Measurements from ENCODE around the gene GRIN3A. TPM values are rescaled to one million over a fixed set of nuclear protein-coding genes. Genes with fewer than 3 reads are reported as not detected.
"Not testable (repeated sequence)": the region's sequence is repeated elsewhere in the genome, so short reads cannot be mapped to it uniquely, and the experiment has no call there.

Gene GRIN3A
- total RNA-seq, 1 donor from 2014 or later = not detected

DNA sequence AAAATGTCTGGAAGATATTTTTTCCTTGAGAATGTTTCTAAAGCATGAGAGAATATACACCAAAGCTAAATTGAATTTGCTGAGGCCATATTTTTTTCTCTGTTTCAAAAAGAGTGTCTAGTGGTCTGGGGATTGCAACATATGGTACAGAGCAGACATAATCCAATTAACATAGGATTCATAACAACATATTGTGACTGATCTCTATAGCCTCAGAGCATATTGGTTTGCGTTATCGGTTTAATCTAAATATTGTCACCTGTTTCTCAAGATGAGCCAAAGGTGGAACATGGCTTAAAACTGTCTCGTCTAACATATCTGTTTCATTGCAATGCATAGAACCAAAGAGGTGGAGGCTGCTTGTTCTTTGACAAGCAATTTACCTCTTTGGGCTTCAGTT, 147.5 kb downstream of the GRIN3A start:
- Histone ChIP-seq H3K36me3 (no peaks in the 10 kb centered on the region), H3K27ac (no peak overlapping the region), H4K20me1 (ENCODE audit: low read depth) (no peaks in the 10 kb centered on the region), H3K4me2 (no peak overlapping the region), H3F3A (ENCODE audit: low read depth) (no peaks in the 10 kb centered on the region), H3K9me3 (ENCODE audit: low read depth) (no peaks in the 10 kb centered on the region), H3K27me3 (no peaks in the 10 kb centered on the region), H3K79me2 (ENCODE audit: low read depth) (no peaks in the 10 kb centered on the region), H3K4me3 (no peak overlapping the region), H2AFZ (replicated peaks) (no peak overlapping the region), H3K9ac (no peak overlapping the region), H3K4me1 (peaks cover 4% of the 10 kb centered on the region)
- Mint-ChIP-seq H3K27ac (no peak overlapping the region), H3K36me3 (no peaks in the 10 kb centered on the region), H3K4me3 (no peak overlapping the region), H3K9me3 (peaks cover 2% of the 10 kb centered on the region), H3K27me3 (ENCODE audit: insufficient read depth, low read depth) (peaks cover 2% of the 10 kb centered on the region), H3K4me1 (no peaks in the 10 kb centered on the region)
- DNase-seq (ENCODE audit: low spot score) = no peak
- TF ChIP-seq, protein P1, sequence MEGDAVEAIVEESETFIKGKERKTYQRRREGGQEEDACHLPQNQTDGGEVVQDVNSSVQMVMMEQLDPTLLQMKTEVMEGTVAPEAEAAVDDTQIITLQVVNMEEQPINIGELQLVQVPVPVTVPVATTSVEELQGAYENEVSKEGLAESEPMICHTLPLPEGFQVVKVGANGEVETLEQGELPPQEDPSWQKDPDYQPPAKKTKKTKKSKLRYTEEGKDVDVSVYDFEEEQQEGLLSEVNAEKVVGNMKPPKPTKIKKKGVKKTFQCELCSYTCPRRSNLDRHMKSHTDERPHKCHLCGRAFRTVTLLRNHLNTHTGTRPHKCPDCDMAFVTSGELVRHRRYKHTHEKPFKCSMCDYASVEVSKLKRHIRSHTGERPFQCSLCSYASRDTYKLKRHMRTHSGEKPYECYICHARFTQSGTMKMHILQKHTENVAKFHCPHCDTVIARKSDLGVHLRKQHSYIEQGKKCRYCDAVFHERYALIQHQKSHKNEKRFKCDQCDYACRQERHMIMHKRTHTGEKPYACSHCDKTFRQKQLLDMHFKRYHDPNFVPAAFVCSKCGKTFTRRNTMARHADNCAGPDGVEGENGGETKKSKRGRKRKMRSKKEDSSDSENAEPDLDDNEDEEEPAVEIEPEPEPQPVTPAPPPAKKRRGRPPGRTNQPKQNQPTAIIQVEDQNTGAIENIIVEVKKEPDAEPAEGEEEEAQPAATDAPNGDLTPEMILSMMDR (IDR thresholded peaks at IDR 0.05) = no peak
- TF ChIP-seq EZH2phosphoT487 (IDR thresholded peaks at IDR 0.05) (no peak), EZH2 (IDR thresholded peaks at IDR 0.05) (no peak)

DNA sequence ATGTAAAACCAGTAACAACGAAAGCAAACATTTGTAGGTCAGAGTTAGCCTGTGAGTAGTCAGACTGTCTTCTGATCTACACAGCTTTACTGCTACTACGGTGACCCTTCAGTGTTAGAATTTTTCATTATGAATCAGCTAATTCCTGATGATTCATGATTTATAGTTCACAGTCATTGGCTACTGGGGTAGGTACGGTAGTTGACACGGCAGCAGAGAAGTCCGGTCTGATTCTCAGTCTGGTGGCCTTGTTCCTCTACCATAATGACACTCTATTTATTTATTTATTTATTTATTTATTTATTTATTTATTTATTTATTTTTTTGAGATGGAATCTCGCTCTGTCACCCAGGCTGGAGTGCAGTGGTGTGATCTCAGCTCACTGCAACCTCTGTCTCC, 148.4 kb downstream of the GRIN3A start:
- H3K4me3 ChIP-seq; H3K79me2 ChIP-seq (ENCODE audit: low read depth); H3K27me3 ChIP-seq; H3K4me2 ChIP-seq; DNase-seq (ENCODE audit: low spot score); H3K27me3 Mint-ChIP-seq (ENCODE audit: insufficient read depth, low read depth); H3K4me1 Mint-ChIP-seq; H2AFZ ChIP-seq (replicated peaks); H3F3A ChIP-seq (ENCODE audit: low read depth); H3K27ac ChIP-seq; H3K9ac ChIP-seq; H3K9me3 ChIP-seq (ENCODE audit: low read depth); H3K36me3 Mint-ChIP-seq; H3K4me1 ChIP-seq; H3K36me3 ChIP-seq; H3K27ac Mint-ChIP-seq; H3K9me3 Mint-ChIP-seq; H4K20me1 ChIP-seq (ENCODE audit: low read depth); H3K4me3 Mint-ChIP-seq: not testable (repeated sequence)

DNA sequence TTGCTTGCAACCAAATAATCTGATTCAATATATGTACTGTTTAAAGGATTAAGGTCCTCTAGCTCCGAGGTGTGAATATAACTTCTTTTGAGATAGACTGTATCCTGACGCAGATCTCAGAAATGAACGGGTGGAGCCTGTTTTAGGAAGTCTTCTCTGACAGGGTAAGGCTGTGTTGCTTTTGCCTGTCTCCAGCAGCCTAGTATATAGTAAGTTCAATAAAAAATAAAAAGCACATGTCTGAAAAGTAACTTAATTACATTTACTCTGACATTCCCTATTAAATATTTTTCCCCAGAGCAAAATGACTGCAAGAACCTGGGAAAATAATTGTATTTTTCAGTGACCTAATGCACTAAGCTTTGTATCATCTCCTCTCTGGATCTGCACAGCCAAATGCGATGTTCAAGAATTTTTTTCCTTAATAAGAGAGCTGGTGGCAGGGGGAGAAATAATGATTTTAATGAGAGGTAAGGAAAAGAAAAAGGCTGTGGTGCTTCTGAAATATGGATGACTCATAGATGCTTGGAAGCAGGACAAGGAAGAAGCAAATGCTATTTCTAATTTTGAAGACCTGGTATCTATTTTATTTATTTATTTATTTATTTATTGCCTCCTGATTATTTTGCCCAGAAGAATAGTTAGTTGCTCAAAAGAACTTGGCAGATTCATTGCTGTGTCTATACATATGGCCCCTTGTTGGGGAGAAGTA, 151.0 kb downstream of the GRIN3A start:
- no peak for TF ChIP-seq EZH2phosphoT487 (IDR thresholded peaks at IDR 0.05)
- Mint-ChIP-seq H3K27ac (no peak overlapping the region), H3K27me3 (ENCODE audit: insufficient read depth, low read depth) (no peaks in the 10 kb centered on the region)

DNA sequence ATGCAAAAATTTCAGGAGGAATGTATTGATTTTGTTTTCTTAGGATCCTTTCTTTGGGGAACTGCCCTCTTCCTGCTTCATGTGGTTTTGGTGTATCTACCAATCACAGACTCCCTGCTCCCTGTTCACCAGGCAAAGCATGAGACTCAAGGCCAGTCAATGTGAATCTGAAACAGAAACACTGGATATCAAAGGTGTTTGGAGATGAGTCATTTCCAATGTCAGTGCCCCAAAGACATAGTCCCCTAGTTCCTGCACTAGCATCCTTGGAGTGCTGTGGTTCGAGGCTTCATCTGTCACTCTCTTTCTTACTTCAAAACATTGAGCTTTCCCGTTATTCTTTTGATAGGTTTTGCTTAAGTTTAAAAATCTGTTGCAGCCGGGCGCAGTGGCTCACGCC, 151.8 kb downstream of the GRIN3A start:
- Histone ChIP-seq H3F3A (ENCODE audit: low read depth) (no peaks in the 10 kb centered on the region), H3K27me3 (no peaks in the 10 kb centered on the region), H3K4me1 (no peaks in the 10 kb centered on the region), H3K9me3 (ENCODE audit: low read depth) (no peaks in the 10 kb centered on the region), H2AFZ (replicated peaks) (no peak overlapping the region), H3K4me2 (no peak overlapping the region), H3K9ac (no peak overlapping the region), H3K27ac (no peak overlapping the region), H4K20me1 (ENCODE audit: low read depth) (no peaks in the 10 kb centered on the region), H3K79me2 (ENCODE audit: low read depth) (no peaks in the 10 kb centered on the region), H3K36me3 (no peaks in the 10 kb centered on the region), H3K4me3 (no peak overlapping the region)
- no peaks in the 10 kb centered on the region for H3K9me3 Mint-ChIP-seq
- no peak overlapping the region for H3K4me3 Mint-ChIP-seq
- no peak for DNase-seq (ENCODE audit: low spot score)
- no peaks in the 10 kb centered on the region for H3K36me3 Mint-ChIP-seq
- H3K27ac Mint-ChIP-seq = no peak overlapping the region
- H3K4me1 Mint-ChIP-seq = no peaks in the 10 kb centered on the region
- H3K27me3 Mint-ChIP-seq (ENCODE audit: insufficient read depth, low read depth) = no peaks in the 10 kb centered on the region
- TF ChIP-seq EZH2 (IDR thresholded peaks at IDR 0.05) (no peak), EZH2phosphoT487 (IDR thresholded peaks at IDR 0.05) (no peak)
- TF ChIP-seq, protein P1 (IDR thresholded peaks at IDR 0.05) = no peak

More for the DNA sequence above, 151.0 kb downstream of the GRIN3A start:
- Histone ChIP-seq H3K79me2 (ENCODE audit: low read depth) (no peaks in the 10 kb centered on the region), H3K9me3 (ENCODE audit: low read depth) (no peaks in the 10 kb centered on the region), H3F3A (ENCODE audit: low read depth) (no peaks in the 10 kb centered on the region), H3K27ac (no peak overlapping the region), H4K20me1 (ENCODE audit: low read depth) (no peaks in the 10 kb centered on the region), H2AFZ (replicated peaks) (no peak overlapping the region), H3K4me1 (no peaks in the 10 kb centered on the region), H3K4me3 (no peak overlapping the region), H3K9ac (no peak overlapping the region), H3K36me3 (no peaks in the 10 kb centered on the region), H3K27me3 (no peaks in the 10 kb centered on the region), H3K4me2 (no peak overlapping the region)
- Mint-ChIP-seq H3K36me3 (no peaks in the 10 kb centered on the region), H3K4me1 (no peaks in the 10 kb centered on the region), H3K9me3 (no peaks in the 10 kb centered on the region), H3K4me3 (no peak overlapping the region)
- no peak for DNase-seq (ENCODE audit: low spot score)
